Measurements from ENCODE around the gene ATE1. TPM values are rescaled to one million over a fixed set of nuclear protein-coding genes. Genes with fewer than 3 reads are reported as not detected.

The ATE1 gene
- polyA plus RNA-seq, 2 of the 4 experiments (the other 2 are of a cell fraction), result 27.2 to 58.8 TPM

- Histone ChIP-seq H3K4me3 (peak overlapping the region; percentile 16; the same call in 2 of the 3 replicates), H3K27ac (no peak overlapping the region), H3K9me3 (no peaks in the 10 kb centered on the region), H3K4me1 (peaks cover 4% of the 10 kb centered on the region; the same call in 2 of the 3 replicates), H3K4me2 (peak overlapping the region; percentile 76)
- ATAC-seq, result peak; percentile 58 to 78; a peak in 4 of 6 replicates
- no peak for FAIRE-seq
- 5% methylated on average over 11 of the region's 11 CpGs for WGBS (ENCODE audit: missing lambda C conversion rate)
- ChIA-PET CTCF (interaction anchor here (0.6 to 3.4 kb wide), 16 partner anchors 10 to 834 kb away, joined by 3 to 21 read pairs (median 4); no protein-coding TSS in a partner anchor), POLR2A (no interaction called here)
- no peak for TF ChIP-seq FOXS1 (CRISPR knock-in tag; IDR thresholded peaks at IDR 0.05)
- TF ChIP-seq RAD21 (conservative IDR thresholded peaks at IDR 0.05 in 1 of 2, IDR thresholded peaks at IDR 0.05 in 1 of 2), result peak; percentile 62 to 70
- no peak for TF ChIP-seq NR3C1 (IDR thresholded peaks at IDR 0.05)
- TF ChIP-seq, protein P1, sequence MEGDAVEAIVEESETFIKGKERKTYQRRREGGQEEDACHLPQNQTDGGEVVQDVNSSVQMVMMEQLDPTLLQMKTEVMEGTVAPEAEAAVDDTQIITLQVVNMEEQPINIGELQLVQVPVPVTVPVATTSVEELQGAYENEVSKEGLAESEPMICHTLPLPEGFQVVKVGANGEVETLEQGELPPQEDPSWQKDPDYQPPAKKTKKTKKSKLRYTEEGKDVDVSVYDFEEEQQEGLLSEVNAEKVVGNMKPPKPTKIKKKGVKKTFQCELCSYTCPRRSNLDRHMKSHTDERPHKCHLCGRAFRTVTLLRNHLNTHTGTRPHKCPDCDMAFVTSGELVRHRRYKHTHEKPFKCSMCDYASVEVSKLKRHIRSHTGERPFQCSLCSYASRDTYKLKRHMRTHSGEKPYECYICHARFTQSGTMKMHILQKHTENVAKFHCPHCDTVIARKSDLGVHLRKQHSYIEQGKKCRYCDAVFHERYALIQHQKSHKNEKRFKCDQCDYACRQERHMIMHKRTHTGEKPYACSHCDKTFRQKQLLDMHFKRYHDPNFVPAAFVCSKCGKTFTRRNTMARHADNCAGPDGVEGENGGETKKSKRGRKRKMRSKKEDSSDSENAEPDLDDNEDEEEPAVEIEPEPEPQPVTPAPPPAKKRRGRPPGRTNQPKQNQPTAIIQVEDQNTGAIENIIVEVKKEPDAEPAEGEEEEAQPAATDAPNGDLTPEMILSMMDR (IDR thresholded peaks at IDR 0.05), result peak; percentile 92
- TF ChIP-seq SMC3 (IDR thresholded peaks at IDR 0.05), result peak; percentile 82
- no peak for TF ChIP-seq HOXB5 (CRISPR knock-in tag; IDR thresholded peaks at IDR 0.05)
- TF ChIP-seq HES2 (IDR thresholded peaks at IDR 0.05), result no peak
- TF ChIP-seq POLR2A (IDR thresholded peaks at IDR 0.05; ENCODE audit: low read length), result no peak
- no peak for TF ChIP-seq BCL3 (IDR thresholded peaks at IDR 0.05)
- TF ChIP-seq, protein P2, sequence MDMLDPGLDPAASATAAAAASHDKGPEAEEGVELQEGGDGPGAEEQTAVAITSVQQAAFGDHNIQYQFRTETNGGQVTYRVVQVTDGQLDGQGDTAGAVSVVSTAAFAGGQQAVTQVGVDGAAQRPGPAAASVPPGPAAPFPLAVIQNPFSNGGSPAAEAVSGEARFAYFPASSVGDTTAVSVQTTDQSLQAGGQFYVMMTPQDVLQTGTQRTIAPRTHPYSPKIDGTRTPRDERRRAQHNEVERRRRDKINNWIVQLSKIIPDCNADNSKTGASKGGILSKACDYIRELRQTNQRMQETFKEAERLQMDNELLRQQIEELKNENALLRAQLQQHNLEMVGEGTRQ (IDR thresholded peaks at IDR 0.05), result no peak
- TF ChIP-seq EHF (CRISPR knock-in tag; IDR thresholded peaks at IDR 0.05), result no peak
- peak; percentile 12 to 44 for DNase-seq (ENCODE audit: low read depth in 1 of 2, low spot score in 1 of 2)
Measured at GRCh38 chr10:121734589-121735045, 193.2 kb downstream of the ATE1 start.

DNA sequence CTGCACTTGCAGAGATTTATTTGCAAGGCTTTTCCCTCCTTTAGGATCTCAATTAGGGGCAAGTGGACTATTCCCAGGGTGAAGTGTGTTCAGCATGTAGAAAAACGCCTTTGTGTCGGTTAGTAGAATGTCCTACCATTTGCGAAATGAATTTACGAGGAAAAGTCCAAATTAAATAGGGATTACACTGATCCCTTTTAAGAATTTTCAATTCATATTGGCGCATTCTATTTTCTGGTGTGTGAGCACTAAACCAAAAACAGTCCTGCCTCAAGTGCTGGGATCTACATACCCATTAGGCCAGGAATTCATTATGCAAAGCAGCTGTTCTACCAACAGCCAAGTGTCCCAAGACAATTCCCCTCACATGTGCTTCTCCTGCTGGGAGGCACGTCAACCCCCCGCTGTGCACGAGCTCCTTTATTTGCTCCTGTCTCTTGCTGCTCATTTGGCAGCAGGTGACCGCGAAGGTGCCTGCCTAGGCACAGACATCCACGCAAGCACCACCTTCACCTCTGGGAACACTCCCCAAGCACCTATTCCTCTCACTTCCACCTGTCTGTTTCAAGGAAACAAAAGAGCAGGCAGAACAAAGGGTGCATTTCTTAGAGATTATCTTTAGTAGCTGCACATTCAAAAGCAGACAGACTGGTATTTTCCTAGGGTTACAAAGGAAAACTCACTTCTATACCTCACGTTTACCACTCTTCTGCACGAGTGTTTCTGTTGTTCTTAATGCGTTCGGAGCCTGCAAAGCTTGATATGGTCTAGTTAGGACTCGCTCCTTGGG lies 195.0 kb downstream of the ATE1 start:
- FAIRE-seq, result no peak
- Histone ChIP-seq H3K9me3 (no peaks in the 10 kb centered on the region), H3K4me3 (no peak overlapping the region), H3K4me2 (no peak overlapping the region), H3K27ac (no peak overlapping the region), H3K4me1 (peaks cover 4% of the 10 kb centered on the region; the same call in 2 of the 3 replicates)
- TF ChIP-seq POLR2AphosphoS2 (conservative IDR thresholded peaks at IDR 0.05; ENCODE audit: low read length) (no peak), MAFK (IDR thresholded peaks at IDR 0.05; ENCODE audit: partially characterized antibody) (no peak), FOSL2 (IDR thresholded peaks at IDR 0.05) (no peak), FOSL2 (CRISPR knock-in tag; IDR thresholded peaks at IDR 0.05) (no peak), JUN (IDR thresholded peaks at IDR 0.05) (no peak), RCOR1 (IDR thresholded peaks at IDR 0.05; ENCODE audit: low read depth, low read length) (no peak), BHLHE40 (IDR thresholded peaks at IDR 0.05; ENCODE audit: low read depth, low read length) (no peak), KDM5A (IDR thresholded peaks at IDR 0.05) (no peak), ESRRA (IDR thresholded peaks at IDR 0.05; ENCODE audit: borderline replicate concordance, low read length) (no peak), BCL3 (IDR thresholded peaks at IDR 0.05) (no peak), HES2 (IDR thresholded peaks at IDR 0.05) (no peak), JUNB (IDR thresholded peaks at IDR 0.05) (no peak), PBX3 (IDR thresholded peaks at IDR 0.05) (no peak), CBX2 (IDR thresholded peaks at IDR 0.05; ENCODE audit: borderline replicate concordance, low read depth) (no peak), CBX8 (IDR thresholded peaks at IDR 0.05) (no peak), ZSCAN20 (CRISPR knock-in tag; IDR thresholded peaks at IDR 0.05) (no peak), MYC (IDR thresholded peaks at IDR 0.05; ENCODE audit: borderline replicate concordance, low read length) (no peak)
- TF ChIP-seq, protein P3, sequence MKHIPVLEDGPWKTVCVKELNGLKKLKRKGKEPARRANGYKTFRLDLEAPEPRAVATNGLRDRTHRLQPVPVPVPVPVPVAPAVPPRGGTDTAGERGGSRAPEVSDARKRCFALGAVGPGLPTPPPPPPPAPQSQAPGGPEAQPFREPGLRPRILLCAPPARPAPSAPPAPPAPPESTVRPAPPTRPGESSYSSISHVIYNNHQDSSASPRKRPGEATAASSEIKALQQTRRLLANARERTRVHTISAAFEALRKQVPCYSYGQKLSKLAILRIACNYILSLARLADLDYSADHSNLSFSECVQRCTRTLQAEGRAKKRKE (CRISPR knock-in tag; IDR thresholded peaks at IDR 0.05; ENCODE audit: low read depth), result no peak
- TF ChIP-seq, protein P4, sequence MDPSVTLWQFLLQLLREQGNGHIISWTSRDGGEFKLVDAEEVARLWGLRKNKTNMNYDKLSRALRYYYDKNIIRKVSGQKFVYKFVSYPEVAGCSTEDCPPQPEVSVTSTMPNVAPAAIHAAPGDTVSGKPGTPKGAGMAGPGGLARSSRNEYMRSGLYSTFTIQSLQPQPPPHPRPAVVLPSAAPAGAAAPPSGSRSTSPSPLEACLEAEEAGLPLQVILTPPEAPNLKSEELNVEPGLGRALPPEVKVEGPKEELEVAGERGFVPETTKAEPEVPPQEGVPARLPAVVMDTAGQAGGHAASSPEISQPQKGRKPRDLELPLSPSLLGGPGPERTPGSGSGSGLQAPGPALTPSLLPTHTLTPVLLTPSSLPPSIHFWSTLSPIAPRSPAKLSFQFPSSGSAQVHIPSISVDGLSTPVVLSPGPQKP (IDR thresholded peaks at IDR 0.05; ENCODE audit: low read depth, low read length), result no peak
- no peak for DNase-seq (ENCODE audit: low read depth in 1 of 2, low spot score in 1 of 2)
- no peak for ATAC-seq
- ChIA-PET CTCF (interaction anchor here (0.8 to 3.4 kb wide), 7 partner anchors 9 to 801 kb away, joined by 3 to 21 read pairs (median 6); no protein-coding TSS in a partner anchor), POLR2A (no interaction called here)
- 66% methylated on average over 16 of the region's 16 CpGs for WGBS (ENCODE audit: missing lambda C conversion rate)

Measured in A549 (cell line).